D721Med (cell line): ENCODE measurements around the gene PIK3R2.

ENCODE experiments used
- DNase-seq: peaks from one replicate; pipeline ENCODE4 v3.0.0; 2011; ENCODE audit warnings: low spot score; ENCODE audit not compliant: insufficient read length
- FAIRE-seq: peaks from 2 replicates; lab custom pipeline; 2011; peaks lifted over from hg19 to GRCh38; lab: Jason Lieb, UNC
- CTCF ChIP-seq: IDR thresholded peaks from 2 replicates; pipeline ENCODE4 v1.5.1; 2012; ENCODE audit warnings: mild to moderate bottlenecking, control low read depth; ENCODE audit not compliant: insufficient read depth; ENCODE audit errors: missing control alignments

PIK3R2 gene

GRCh38 chr19:18122860-18123795, 29.8 kb upstream of the PIK3R2 start:
- FAIRE-seq (no peak), DNase-seq (no peak)
- no peak for TF ChIP-seq CTCF

GRCh38 chr19:18123819-18124218, 29.1 kb upstream of the PIK3R2 start:
- DNase-seq (no peak), FAIRE-seq (no peak)
- TF ChIP-seq CTCF = no peak

- no peak for FAIRE-seq
- no peak for DNase-seq
Observed at GRCh38 chr19:18126097-18126496, 26.9 kb upstream of the PIK3R2 start.

GRCh38 chr19:18128044-18128443, 24.9 kb upstream of the PIK3R2 start:
- TF ChIP-seq CTCF = no peak
- DNase-seq = no peak
- FAIRE-seq = no peak

More at GRCh38 chr19:18126097-18126496, 26.9 kb upstream of the PIK3R2 start:
- no peak for TF ChIP-seq CTCF

GRCh38 chr19:18128805-18129204, 24.2 kb upstream of the PIK3R2 start:
- no peak for DNase-seq
- no peak for TF ChIP-seq CTCF
- no peak for FAIRE-seq

- FAIRE-seq (no peak), DNase-seq (no peak)
- TF ChIP-seq CTCF = no peak
Observed at GRCh38 chr19:18130523-18131242, 22.3 kb upstream of the PIK3R2 start.
